Panc1 (cell line): ENCODE measurements around the gene RNF169. TPM values are rescaled to one million over a fixed set of nuclear protein-coding genes. Genes with fewer than 3 reads are reported as not detected.
A peak's percentile ranks its signal among the peaks of the same experiment; 100 is the strongest.

Experiments used
- ATAC-seq: fragments of 200-7000 bp; cut with Tn5 transposase; 2 replicates; pipeline ENCODE4 v1.9.1; 2020; ENCODE audit warnings: mild to moderate bottlenecking, moderate library complexity
- BruUV-seq: library from RNA; stranded (reverse); fragments of 400-500 nt; replicated peaks from 2 replicates; lab custom pipeline; 2021; lab: Mats Ljungman, UMichigan
- CTCF ChIA-PET: fragments of 300-600 bp; sonication (Branson Sonifier 250); formaldehyde crosslinking; loops from one replicate; lab custom pipeline; 2022; ENCODE audit warnings: antibody characterized with exemption; lab: Charles Lee
- POLR2A ChIA-PET: fragments of 300-600 bp; sonication (Branson Sonifier 250); formaldehyde crosslinking; loops from one replicate; lab custom pipeline; 2022; ENCODE audit warnings: antibody characterized with exemption; lab: Charles Lee
- DNase-seq: peaks from one replicate; pipeline ENCODE4 v3.0.0-alpha.2; 2010; ENCODE audit warnings: low read depth, low spot score
- H3K27ac ChIP-seq: 2 replicates; pipeline ENCODE4 v1.5.1; 2011; ENCODE audit warnings: mild to moderate bottlenecking, low read length, inconsistent platforms
- H3K27me3 ChIP-seq: fragments of 200-500 bp; sonication (Bioruptor generic); 2 replicates; pipeline ENCODE4 v1.6.0; 2014; ENCODE audit warnings: low read length, inconsistent platforms; ENCODE audit not compliant: control insufficient read depth, insufficient read depth
- H3K36me3 ChIP-seq: fragments of 200-500 bp; sonication (Bioruptor generic); 2 replicates; pipeline ENCODE4 v1.5.1; 2014; ENCODE audit warnings: inconsistent platforms, mild to moderate bottlenecking, low read length, moderate library complexity; ENCODE audit not compliant: control insufficient read depth, insufficient read depth
- H3K4me1 ChIP-seq: 2 replicates; pipeline ENCODE4 v1.5.1; 2011; ENCODE audit warnings: inconsistent platforms, mild to moderate bottlenecking, low read length, moderate library complexity; ENCODE audit not compliant: control insufficient read depth, insufficient read depth
- H3K4me3 ChIP-seq, 2 experiments: 2 replicates each; pipeline ENCODE4 v1.5.1; 2011 to 2012; ENCODE audit warnings: low read depth in 2 of 2, low read length in 2 of 2, mild to moderate bottlenecking in 2 of 2, inconsistent platforms in 1 of 2, moderate library complexity in 1 of 2
- H3K9me3 ChIP-seq: fragments of 200-500 bp; sonication (Bioruptor generic); 2 replicates; pipeline ENCODE4 v1.5.1; 2014; ENCODE audit warnings: low read depth, mild to moderate bottlenecking, inconsistent platforms, low read length, moderate library complexity; ENCODE audit not compliant: control insufficient read depth, insufficient read depth
- CTCF ChIP-seq: fragments of 450-650 bp; IDR thresholded peaks from 2 replicates; pipeline ENCODE4 v1.5.1; 2017; ENCODE audit warnings: mild to moderate bottlenecking
- POLR2AphosphoS5 ChIP-seq: IDR thresholded peaks from 2 replicates; pipeline ENCODE4 v1.6.1; 2012; ENCODE audit warnings: mild to moderate bottlenecking, low read depth, low read length, moderate library complexity
- REST ChIP-seq, 2 experiments: IDR thresholded peaks; 2 replicates each; pipeline ENCODE4 v1.6.1; 2011 to 2012; ENCODE audit warnings: low read depth in 2 of 2, control low read depth in 1 of 2, low read length in 1 of 2, mild to moderate bottlenecking in 1 of 2, moderate library complexity in 1 of 2; ENCODE audit not compliant: insufficient read depth in 1 of 2
- SIN3A ChIP-seq: IDR thresholded peaks from 2 replicates; pipeline ENCODE4 v1.6.1; 2012; ENCODE audit warnings: low read depth, mild to moderate bottlenecking, low read length, moderate library complexity, borderline replicate concordance; ENCODE audit not compliant: insufficient read depth
- TCF7L2 ChIP-seq: IDR thresholded peaks from 2 replicates; pipeline ENCODE4 v1.6.1; 2011; ENCODE audit warnings: mild to moderate bottlenecking, low read depth, low read length, inconsistent platforms
- in situ Hi-C: cut with HindIII; loops from 2 replicates; pipeline ENCODE4 v1.10.0; 2016; ENCODE audit warnings: low sequenced_read_pairs, low pct_unique_long_range_greater_than_20kb
- intact Hi-C: fragments of 100-400 bp; cut with micrococcal nuclease; formaldehyde crosslinking; loops from one replicate; pipeline ENCODE4 v1.10.0; 2022; ENCODE audit not compliant: unreplicated experiment
- total RNA-seq: library from RNA; stranded (reverse); gene quantifications from one replicate; pipeline ENCODE4 v1.2.1, GENCODE V29; 2021; ENCODE audit not compliant: unreplicated experiment

The RNF169 gene
- total RNA-seq, 1 experiment from 2014 or later, result 23.6 TPM

GRCh38 chr11:74736031-74736430 lies 12.6 kb upstream of the RNF169 start:
- CTCF ChIA-PET, result interaction anchor here (1.3 kb wide), 1 partner anchor 34 kb away, joined by 4 read pairs; no protein-coding TSS in a partner anchor
- no peak for ATAC-seq
- in situ Hi-C loops (no loop called here), intact Hi-C loops (no loop called here)
- H3K27ac ChIP-seq, result no peak overlapping the region
- H3K4me3 ChIP-seq, result no peak overlapping the region
- no TSS peak for BruUV-seq
- 0 out of 2 replicates have a peak, but pooled peaks cover 3% of the 10 kb centered on the region for H3K4me1 ChIP-seq
- peaks cover 27% of the 10 kb centered on the region for H3K27me3 ChIP-seq
- DNase-seq, result no peak
- POLR2A ChIA-PET, result interaction anchor here (0.6 kb wide), 2 partner anchors 11 to 65 kb away, joined by 5 read pairs; no protein-coding TSS in a partner anchor
- H3K9me3 ChIP-seq, result no peaks in the 10 kb centered on the region
- no peaks in the 10 kb centered on the region for H3K36me3 ChIP-seq
- TF ChIP-seq TCF7L2 (no peak), CTCF (no peak), POLR2AphosphoS5 (no peak), SIN3A (no peak), REST (IDR thresholded peaks at IDR 0.05; ENCODE audit: insufficient read depth in 1 of 2, low read depth in 2 of 2, low read length in 1 of 2) (no peak)

GRCh38 chr11:74739546-74740270 lies 8.9 kb upstream of the RNF169 start:
- no peak overlapping the region for H3K27ac ChIP-seq
- H3K4me1 ChIP-seq, result 0 out of 2 replicates have a peak, but pooled peaks cover 3% of the 10 kb centered on the region
- in situ Hi-C loops, result no loop called here
- ATAC-seq, result peak; percentile 95
- H3K9me3 ChIP-seq, result no peaks in the 10 kb centered on the region
- POLR2A ChIA-PET, result interaction anchor here (0.6 kb wide), 1 partner anchor 129 kb away, joined by 4 read pairs; no protein-coding TSS in a partner anchor
- DNase-seq, result no peak
- TF ChIP-seq TCF7L2 (no peak), CTCF (peak; percentile 98)
- H3K27me3 ChIP-seq, result peaks cover 12% of the 10 kb centered on the region
- no peak overlapping the region for H3K4me3 ChIP-seq
- intact Hi-C loops, result loop anchor here (1.0 kb wide), 1 partner anchor 37 kb away; no protein-coding TSS in a partner anchor
- BruUV-seq, result no TSS peak
- H3K36me3 ChIP-seq, result no peaks in the 10 kb centered on the region
- CTCF ChIA-PET, result interaction anchor here (0.7 to 3.5 kb wide), 6 partner anchors 12 to 286 kb away, joined by 3 to 24 read pairs (median 6); no protein-coding TSS in a partner anchor
